M059J (cell line): ENCODE results near the gene DDX42. TPM values are rescaled to one million over a fixed set of nuclear protein-coding genes. Genes with fewer than 3 reads are reported as not detected.

Experiments used
- DNase-seq: peaks from one replicate; pipeline ENCODE4 v3.0.0-alpha.2; 2012; ENCODE audit warnings: low read depth
- total RNA-seq: library from RNA; depleted of rRNA; stranded (reverse); fragments of >200 nt; shearing (Covaris generic); gene quantifications from 2 replicates; pipeline ENCODE4 v1.2.3, GENCODE V29; 2014

Gene DDX42
- total RNA-seq, 1 experiment from 2014 or later, result 35.2 TPM

GRCh38 chr17:63821804-63822203, 47.8 kb downstream of the DDX42 start:
- no peak for DNase-seq

- DNase-seq, result no peak
Observed at GRCh38 chr17:63822537-63822936, 48.6 kb downstream of the DDX42 start.

DNA sequence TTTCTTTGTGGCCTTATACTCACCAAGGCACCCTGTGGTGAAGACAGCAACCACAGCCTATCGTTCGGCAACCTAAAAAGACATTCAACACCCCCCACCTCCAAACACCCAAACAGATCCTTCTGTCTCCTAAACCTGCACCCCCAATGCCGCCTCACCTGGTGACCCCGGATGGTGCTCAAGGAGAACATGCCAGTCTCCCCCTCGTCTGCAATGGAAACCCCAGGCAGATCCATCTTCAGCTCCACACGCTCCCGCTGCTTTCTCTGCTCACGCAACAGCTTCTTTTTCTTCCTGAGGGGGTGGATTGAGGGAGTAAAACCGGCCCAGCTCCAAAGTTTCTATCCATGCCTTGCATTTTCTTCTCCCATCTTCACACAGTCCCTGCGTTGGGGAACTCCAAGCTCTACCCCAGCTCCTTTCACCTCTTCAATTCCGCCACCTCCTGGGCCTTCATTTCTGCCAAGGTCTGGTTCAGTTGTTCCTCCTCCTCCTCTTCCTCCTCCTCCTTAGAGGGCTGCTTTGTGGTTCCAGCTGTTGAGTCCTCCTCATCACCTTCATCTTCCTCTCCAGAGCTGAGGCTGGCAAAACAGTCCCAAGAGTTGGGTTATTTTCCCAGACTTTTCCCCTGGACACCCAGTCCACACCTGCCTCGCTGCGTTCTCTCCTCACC, 49.8 kb downstream of the DDX42 start:
- DNase-seq, result no peak

GRCh38 chr17:63824362-63824761, 50.4 kb downstream of the DDX42 start:
- DNase-seq, result no peak

GRCh38 chr17:63826468-63827001, 52.6 kb downstream of the DDX42 start:
- peak; percentile 45 for DNase-seq

- DNase-seq, result peak; percentile 93
Observed at GRCh38 chr17:63827002-63827800, 53.2 kb downstream of the DDX42 start, which contains the start of the genes FTSJ3 and PSMC5. Gene FTSJ3, minus strand, starts transcription at chr17:63827663. Its CDS starts 761 bp downstream, at chr17:63826902. Gene PSMC5, plus strand, starts transcription at chr17:63827431. Its CDS starts 60 bp downstream, at chr17:63827491.

- no peak for DNase-seq
Observed at GRCh38 chr17:63827801-63828221, 53.8 kb downstream of the DDX42 start.

DNA sequence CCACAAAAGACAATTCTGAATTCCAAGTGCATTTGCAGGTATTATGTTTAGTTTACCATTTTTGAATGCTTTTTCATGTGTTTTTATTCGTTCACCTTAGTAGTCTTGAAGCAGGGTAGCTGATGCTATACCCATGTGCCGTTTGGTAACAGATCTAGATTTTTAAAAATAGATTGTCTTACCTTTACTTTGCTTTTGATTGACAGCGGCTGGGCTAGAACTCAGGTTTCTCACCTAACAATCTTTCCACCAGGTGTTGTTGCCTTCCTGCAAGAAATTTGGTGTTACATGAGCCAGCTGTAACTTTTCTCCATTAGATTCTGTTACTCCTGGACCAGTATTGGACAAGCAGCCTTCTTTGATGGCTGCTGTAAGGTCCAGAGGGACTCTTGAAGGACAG, 55.0 kb downstream of the DDX42 start:
- no peak for DNase-seq

DNA sequence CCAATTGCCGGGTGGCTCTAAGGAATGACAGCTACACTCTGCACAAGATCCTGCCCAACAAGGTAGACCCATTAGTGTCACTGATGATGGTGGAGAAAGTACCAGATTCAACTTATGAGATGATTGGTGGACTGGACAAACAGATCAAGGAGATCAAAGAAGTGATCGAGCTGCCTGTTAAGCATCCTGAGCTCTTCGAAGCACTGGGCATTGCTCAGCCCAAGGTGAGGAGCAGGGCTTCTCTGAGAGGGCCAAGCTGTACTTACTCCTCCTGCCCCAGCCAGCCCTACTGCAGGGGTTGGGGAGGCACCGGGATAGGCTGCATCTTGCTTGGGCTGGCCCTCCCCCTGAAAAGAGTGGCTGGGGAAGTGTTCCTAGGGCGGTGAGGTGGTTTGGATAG, 56.3 kb downstream of the DDX42 start:
- DNase-seq, result no peak

DNA sequence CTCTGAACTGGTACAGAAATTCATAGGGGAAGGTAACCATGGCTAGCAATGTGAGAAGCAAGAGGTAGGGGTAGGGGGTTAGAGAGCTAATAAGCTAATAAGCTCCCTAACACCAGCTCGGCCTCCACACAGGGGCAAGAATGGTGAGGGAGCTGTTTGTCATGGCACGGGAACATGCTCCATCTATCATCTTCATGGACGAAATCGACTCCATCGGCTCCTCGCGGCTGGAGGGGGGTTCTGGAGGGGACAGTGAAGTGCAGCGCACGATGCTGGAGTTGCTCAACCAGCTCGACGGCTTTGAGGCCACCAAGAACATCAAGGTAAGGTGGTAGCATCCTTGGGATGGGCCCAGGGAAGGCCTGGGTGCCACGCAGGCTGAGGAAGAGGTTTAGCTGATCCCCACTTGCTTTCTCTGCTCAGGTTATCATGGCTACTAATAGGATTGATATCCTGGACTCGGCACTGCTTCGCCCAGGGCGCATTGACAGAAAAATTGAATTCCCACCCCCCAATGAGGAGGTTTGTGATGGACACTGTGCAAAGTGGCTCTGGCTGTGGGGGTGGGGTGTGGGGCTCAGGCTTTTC, 57.0 kb downstream of the DDX42 start:
- no peak for DNase-seq

DNA sequence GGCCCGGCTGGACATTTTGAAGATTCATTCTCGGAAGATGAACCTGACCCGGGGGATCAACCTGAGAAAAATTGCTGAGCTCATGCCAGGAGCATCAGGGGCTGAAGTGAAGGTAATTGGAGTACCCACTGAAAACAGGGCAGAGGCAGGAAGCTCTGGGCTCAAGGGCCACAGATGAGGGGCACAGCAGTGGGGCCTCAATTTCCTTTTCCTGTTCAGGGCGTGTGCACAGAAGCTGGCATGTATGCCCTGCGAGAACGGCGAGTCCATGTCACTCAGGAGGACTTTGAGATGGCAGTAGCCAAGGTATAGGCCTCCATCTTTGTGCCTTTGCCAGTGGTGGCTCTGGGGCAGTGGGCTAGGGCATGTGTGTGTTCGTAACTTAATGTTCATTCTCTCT, 57.5 kb downstream of the DDX42 start:
- no peak for DNase-seq

GRCh38 chr17:63832014-63832413, 58.0 kb downstream of the DDX42 start:
- DNase-seq, result no peak

DNA sequence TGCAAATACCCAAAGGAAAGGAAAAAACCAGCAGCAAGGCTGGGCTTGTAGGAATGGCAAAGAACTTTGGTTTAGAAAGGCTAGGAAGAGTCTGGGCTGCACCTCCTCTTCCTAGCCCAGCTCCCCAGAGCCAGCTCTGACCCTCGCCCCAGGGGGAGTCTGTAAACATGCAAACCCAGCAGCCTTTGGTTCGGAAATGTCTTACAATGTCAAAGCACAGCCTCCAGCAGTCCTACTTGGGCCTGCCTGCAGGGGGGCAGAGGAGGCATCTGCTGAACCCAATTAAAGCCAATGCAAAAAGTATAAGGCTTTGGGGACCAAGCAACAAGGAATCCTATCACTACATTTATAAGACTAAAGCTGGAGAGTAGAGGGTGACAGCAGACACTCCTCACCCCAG, 58.5 kb downstream of the DDX42 start:
- no peak for DNase-seq

GRCh38 chr17:63833026-63833740, 59.2 kb downstream of the DDX42 start:
- DNase-seq, result no peak

DNA sequence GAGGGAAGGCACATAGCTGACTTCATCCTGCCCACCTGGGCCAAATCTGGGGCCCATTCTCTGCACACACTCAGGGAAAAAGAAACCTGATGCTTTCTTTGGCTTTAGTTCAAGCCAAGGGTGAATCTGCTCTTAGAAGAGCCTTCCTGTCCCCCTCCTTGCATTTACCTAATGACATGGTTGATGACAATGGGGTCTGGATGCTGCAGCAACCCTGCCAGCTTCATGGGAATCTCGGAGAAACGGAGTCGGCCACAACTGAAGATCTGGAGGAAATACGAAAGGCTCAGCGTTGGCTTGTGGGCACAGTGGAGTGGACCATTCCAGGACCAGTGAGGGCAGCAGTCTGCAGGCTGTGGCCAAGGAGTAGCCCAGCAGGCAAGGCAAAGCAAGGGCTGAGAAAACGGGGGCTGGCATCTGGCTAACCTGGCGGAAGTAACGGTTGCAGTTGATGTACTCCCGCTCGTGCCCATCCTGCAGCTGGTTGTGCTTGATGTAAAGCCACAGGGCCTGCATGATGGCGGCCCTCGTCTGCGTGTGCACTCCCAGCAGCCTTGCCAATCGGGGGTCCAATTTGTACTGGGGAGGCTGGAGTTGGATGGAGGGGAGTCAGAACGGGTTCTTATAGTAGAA, 59.9 kb downstream of the DDX42 start:
- no peak for DNase-seq

DNA sequence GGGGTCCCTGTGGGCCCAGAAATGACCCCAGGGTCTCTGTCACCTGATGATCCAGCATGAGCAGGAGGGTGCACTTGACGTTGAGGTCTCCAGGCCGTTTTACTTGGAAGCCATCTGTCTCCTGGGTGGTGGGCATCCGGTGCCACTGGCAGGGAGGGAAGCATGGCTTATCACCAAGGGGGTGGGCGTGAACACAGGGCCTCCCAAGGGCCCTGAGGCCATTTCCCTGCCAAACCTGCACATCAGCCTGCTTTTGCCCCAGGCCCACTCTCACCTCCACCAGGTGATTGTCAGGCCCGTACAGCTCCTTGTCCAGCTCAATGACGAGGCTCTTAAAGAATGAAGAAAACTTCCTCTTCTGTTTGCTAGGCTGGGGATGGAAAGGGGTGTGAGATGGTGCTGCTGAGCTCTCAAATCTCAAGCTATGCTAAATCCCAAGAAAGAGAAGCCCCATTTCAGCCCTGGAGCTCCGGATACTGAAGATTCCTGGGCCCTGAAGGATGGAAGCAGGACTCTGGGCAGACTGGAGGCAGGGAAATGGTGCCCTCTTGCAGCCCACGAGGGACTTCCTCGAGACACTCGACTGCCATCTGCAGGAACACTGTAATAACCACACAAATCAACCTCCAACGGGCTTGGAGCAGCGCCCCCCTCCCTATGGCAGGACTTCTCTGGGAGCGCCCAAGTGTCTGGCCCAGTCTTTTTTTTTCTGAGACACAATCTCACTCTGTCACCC, 60.6 kb downstream of the DDX42 start:
- peak; percentile 81 for DNase-seq

DNA sequence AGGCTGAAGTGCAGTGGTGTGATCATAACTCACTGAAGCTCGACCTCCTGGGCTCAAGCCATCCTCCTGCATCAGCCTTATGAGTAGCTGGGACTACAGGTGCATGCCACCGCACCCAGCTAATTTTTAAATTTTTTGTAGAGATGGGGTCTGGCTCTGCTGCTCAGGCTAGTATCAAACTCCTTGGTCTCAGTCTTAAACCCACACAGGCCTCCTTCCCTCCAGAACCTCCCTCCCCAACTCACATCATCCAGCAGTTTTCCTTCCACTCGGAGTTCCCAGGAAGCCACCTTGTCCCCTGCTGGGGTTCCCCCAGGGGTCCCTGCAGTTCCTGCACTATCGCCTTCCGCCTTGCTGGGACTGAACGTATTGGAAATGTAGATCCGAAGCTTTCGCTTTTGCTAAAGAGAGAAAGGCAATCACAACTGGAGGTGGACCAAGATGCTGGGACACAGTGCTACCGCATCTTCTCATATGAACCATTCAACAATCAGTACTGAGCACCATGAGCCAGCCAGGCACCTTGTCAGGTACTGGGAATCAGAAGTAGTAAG, 61.3 kb downstream of the DDX42 start:
- no peak for DNase-seq

DNA sequence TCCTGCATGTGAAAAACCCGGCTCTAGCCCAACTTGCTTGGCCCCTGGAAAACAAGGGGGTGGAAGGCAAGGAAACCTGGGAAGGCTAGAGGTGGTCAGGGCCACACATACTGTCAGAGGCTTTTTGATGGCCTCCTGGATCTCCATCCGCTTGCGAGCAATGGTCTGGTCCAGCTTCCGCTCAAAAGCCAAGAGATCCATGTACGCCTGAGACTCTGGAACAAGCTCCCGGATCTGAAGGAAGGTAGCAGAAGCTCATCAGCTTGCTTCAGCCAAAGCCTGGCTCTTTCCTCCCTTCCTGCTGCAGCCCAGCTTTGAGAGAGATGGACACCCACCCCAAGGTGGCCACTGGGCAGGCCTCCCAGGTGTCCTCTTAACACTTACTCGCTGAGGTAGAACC, 62.8 kb downstream of the DDX42 start:
- no peak for DNase-seq

GRCh38 chr17:63837480-63837879, 63.5 kb downstream of the DDX42 start:
- DNase-seq, result no peak

DNA sequence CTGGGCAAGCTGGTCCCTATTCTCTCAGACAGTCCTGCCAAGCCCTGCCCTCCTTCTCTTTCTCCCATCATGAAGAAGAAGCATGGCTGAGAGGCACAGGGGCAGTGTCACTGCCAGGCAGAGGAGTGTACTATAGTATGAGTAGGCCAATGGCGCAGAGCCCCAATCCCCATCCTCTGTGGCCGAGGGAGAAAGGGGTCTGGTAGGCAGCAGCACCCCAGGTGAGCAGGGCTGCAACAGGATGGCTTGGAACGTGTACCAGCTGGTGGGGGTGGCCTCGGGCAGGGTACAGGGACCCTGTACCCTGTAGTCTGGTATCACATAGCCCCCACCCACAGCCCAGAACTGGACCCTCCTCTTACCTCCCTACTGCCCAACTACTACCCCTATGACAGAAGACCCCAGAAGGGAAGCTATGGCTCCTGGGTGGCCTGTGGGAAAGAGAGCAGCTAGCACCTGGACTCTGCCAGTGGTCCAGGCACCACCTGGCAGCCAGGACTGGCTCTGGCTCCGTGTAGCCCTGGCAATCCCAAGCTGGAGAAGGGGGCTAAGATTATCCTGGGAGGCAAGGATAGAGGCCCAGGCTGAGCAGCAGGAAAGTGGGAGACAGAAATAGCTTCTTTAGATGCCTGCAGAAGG, 64.1 kb downstream of the DDX42 start:
- DNase-seq, result no peak
